SHP77 treated with DMSO at 0.1 percent for 48 hours (cell line): ENCODE results near the gene HLA-DPA1.

Experiments
- DNase-seq: peaks from one replicate; lab custom pipeline; 2025; lab: John Stamatoyannopoulos, UW

Gene HLA-DPA1

DNA sequence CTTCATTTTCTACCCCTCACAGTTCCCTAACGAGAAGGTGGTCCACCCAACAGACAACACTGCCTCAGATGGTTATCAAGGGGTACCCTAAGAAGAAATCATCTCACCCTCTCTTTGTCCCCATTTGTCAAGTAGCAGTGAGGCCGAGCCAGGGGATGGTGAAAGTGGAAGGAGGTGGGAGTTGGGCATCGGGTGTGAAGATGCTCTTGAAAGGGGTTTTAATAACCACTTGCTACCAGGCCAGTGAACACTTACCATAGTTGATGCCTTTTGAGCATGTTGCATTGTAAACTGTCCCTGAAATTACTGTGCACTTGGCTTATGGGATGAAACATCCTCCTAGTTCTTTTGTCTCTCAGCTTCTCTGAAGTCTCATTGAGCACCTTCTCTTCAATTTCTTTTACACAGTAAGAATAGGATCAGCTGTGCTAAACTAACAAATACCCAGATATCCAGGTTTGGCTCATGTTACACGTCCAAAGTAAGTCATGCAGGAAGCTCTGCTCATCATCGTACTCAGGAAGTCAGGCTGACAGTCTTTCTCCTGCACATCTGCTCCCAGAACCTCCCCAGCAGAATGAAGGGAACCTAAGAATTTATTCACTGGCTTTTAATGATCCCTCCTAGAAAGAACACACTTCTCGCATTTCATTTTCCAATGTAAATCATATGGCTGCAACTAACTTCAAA is 15.6 kb upstream of the HLA-DPA1 start:
- no peak for DNase-seq

DNA sequence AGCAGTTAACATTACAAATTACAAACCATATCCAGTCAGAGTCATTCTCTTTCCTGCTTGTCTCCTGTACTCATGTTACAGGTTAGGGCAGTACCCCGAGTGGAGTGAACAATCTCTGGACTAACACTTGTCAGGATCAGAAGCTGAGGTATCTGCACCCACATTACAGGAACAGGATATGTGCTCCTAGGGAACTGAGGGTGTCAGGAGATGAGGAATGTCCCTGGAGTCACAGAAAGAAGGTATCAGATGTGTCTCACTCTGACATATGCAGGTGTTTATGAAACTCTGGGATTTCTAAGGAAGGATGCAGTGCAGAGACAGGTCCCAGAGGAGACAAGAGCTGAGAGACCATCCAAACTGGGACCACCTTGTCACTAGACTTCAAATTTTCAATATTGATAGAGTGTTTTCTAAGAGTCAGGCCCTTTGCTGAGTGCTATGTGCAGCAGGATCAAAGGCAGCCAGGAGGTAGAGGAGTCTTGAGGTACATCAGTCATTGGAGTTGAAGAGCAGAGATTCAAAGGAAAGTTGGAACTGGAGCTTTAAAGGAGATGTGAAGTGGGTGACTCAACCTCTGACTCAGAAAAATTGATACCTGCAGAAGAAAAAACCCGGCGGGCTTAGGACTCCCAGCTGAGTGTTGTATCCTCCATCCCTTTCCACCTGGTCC is 14.9 kb upstream of the HLA-DPA1 start:
- DNase-seq: no peak

DNA sequence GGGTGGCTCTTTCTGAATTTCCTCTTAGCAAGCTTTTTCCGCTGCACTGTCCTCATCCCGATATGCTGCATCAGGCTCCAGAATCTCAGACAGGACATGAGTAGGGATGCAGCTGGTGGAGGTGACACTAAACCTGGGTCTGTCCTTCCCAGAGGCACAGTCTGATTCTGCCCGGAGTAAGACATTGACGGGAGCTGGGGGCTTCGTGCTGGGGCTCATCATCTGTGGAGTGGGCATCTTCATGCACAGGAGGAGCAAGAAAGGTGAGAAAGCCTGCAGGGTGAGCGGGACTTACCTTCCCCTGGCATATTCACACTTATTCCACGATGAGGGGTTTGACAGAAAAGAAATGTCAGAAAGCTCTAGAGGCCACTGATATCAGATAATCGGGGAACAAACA is 12.2 kb upstream of the HLA-DPA1 start:
- no peak for DNase-seq

DNA sequence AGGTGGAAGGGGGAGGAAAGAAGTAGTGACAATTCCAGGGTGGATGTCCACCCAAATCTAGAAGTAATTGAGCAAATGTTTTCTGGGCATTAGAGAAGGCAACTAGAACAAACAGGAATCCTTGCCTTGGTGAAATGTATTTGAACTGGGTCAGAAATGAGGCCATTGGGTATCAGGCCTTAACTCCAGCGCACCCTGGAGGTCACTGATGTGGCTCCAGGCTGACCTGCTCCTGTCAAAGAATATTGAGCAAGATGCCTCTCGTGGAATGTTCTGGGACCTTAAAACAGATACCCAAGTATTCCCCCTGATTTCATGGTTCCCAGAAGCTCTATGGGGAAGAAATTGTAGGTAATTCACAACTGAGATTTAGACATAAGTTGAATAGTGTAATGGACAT is 9.3 kb upstream of the HLA-DPA1 start:
- DNase-seq: no peak

DNA sequence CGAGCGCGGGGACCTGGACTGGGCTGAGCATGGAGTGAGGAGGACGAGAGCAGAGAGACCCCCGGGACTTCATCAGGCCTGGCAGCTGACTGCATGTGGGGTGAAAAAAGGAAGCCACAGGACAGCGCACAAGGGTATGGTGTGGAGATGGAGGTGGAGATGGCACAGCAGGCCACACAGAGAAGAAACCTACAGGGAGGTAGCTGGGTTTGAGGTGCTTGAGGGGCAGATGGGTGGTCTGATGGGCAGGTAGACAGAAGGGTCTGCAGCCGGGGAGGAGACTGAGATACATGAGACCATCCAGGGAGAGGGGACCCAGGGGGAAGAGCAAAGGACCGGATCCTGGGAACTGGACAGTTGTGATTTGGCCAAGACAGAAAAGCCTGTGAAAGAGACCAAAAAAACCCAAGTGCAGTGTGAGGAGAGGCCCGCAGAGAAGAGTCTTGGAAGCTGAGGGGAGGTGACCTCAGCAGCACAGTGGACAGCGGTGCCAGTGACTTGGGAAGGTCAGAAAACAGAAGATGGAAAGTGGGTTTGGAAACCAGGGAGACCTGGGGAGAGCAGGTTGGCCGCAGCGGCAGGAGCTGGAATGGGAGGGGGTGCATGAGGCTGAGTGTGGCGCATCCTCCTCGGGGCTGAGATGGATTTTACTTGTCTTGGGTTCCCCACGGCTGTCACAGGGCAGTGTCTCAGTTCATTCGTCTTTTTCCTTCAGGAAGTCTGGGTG is 7.8 kb upstream of the HLA-DPA1 start:
- no peak for DNase-seq

DNA sequence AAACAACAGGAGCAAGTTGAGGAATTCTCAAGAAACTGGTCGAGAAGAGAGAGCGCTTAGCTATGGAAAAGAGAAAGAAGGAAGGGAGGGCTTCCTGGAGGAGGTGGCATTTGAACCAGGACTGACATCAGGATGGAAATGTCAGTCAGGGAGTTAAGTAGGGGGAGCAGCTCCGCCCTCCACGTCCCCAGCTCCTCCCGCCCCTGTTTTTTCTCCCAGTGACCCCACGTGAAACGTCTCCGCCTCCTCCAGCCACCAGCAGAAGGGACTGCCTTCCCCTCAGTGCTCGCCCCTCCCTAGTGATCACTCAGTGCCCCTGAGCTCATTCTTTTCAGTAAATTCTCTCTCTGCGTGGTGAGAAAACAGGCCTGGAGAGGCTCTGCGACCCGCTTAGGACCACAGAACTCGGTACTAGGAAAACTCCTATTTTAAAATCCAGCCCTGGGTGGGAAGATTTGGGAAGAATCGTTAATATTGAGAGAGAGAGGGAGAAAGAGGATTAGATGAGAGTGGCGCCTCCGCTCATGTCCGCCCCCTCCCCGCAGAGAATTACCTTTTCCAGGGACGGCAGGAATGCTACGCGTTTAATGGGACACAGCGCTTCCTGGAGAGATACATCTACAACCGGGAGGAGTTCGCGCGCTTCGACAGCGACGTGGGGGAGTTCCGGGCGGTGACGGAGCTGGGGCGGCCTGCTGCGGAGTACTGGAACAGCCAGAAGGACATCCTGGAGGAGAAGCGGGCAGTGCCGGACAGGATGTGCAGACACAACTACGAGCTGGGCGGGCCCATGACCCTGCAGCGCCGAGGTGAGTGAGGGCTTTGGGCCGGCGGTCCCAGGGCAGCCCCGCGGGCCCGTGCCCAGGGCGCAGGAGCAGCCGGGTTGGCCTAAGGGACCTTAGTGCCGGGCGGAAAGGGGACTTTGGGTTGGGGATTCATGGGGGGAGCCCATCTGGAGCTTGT is 7.0 kb upstream of the HLA-DPA1 start:
- no peak for DNase-seq

DNA sequence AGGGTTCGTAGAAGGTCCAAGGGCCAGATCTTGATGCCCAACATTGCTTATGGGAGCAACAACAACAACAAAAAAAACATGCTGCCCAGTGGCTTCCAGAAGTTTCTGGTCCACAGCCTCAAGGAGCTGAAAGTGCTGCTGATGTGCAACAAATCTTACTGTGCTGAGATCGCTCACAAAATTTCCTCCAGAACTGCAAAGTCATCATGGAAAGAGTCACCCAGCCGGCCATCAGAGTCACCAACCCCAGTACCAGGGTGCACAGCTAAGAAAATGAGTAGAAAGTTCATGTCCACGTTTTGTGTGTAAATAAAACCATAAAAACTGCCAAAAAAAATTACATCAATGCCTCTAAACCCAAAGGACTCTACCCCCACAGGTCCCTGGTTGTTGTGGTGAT is 6.1 kb upstream of the HLA-DPA1 start:
- no peak for DNase-seq

DNA sequence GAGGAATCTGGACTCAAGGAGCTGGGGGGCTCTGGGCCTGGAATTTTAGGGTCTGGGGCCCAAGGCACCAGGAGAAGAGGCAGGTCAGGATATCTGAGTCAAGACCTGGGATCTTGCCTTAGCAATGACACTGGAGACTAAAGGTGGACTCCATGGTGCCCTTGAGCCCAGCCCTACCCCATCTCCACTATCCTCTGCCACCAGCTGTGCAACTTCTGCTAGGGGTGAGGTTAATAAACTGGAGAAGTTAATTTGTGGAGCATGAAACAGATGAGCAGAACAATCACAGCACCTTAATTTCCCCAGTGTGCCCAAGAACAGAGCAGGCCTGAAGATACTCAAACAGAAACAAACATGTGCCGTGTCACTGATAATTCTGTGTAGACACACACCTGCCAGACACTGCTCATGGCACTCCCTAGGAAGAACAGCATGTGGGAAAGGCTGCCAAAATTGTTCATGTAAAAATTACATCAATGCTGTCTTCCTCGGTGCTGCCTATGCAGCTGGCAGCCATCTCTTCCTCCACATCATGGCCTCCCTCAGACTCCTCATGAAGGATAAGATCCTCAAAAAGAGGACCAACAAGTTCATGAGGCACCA is 5.6 kb upstream of the HLA-DPA1 start:
- no peak for DNase-seq

DNA sequence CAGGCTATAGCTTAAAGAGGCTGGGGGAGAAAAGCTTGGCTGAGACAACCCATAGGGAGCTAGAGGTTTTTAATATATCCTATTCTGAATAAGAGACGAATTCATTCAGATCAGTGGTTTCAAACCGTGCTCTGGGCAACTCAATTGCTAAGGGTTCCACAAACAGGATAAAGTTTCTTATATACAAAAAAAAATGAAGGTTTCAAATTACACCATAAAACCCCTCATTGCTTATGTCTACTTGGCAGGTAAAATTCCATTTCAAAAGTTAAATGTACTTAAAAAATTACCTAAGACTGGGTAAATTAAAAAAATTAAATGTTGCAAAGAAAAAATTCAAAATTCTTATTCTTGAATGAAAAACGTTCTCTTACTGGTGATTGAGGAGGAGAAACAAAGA is 5.0 kb upstream of the HLA-DPA1 start:
- no peak for DNase-seq

DNA sequence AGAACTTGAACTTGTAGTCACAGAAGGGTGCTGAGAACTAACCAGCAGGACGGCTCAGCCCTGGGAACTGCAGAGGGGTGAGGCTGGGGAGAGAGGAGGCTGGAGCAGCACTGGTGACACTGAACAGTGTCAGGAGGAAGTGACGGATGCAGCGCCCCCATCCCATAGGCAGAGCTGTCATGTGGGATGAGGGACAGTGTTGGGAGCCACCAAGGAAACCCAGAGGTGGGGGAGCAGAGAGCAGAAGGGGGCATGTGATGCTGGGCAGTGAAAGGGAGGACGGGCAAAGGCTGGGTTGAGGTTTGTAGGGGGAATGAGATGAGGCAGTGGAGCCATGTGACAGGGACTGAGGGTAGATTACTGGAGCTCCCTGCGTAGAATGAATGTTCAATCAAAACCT is 4.5 kb upstream of the HLA-DPA1 start:
- DNase-seq: no peak

DNA sequence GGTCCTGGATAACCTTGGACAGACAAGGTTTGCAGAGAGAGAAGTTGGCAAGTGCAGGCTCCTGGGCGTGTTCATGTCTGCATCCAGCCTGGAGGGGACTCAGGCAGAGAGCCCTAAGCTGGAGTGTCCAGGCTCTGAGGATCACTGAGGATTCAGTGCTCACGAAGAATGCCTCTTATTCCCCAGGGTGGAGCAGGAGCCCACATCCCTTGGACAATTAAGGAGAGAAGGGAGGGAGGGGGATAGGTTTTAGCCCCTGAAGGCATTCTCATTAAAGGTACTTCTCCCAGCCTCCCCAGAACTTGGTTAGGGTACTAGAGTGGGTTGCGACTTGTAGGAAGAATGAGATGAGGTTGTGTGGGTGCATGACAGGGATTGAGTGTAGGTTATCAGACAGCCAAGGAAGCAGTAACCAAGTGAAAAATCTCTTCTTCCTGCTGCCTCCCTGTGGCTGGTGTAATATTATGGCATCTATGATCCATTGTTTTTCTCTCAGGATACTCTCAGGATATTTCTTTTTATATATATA is 3.0 kb upstream of the HLA-DPA1 start:
- DNase-seq: no peak

DNA sequence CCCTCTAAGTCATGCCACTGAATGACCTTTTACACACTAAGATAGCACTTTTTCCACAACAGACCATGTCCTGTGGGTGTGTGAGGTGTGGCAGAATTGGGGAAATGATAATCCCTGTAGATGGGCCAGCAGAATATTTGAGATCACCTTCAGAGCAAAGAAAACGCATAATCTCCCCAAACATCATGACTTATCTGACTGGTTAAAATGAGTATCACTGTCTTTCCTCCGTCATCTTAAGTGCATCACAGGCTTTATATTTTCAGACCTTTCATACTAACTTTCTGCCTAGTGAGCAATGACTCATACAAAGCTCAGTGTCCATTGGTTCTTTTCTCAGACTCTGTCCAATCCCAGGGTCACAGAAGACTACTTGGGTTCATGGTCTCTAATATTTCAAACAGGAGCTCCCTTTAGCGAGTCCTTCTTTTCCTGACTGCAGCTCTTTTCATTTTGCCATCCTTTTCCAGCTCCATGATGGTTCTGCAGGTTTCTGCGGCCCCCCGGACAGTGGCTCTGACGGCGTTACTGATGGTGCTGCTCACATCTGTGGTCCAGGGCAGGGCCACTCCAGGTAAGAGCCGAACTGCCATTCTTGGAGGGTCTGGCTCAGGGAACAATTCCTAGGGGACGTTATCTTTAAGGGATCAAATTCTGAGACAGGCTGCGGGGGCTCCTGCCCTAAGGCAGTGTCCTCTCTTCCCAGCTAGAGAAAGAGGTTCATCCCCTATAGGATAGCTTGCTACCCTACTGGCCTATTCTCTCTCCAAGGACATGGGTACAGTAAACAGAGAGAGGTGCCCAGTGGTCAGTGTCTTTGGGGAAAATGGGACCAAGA is 2.3 kb upstream of the HLA-DPA1 start, which contains the start of gene HLA-DPB1:
Gene HLA-DPB1, plus strand, starts transcription at position 423 of the 838 bp plus-strand sequence. Its CDS starts 52 bp downstream, at position 475.
- DNase-seq: no peak

DNA sequence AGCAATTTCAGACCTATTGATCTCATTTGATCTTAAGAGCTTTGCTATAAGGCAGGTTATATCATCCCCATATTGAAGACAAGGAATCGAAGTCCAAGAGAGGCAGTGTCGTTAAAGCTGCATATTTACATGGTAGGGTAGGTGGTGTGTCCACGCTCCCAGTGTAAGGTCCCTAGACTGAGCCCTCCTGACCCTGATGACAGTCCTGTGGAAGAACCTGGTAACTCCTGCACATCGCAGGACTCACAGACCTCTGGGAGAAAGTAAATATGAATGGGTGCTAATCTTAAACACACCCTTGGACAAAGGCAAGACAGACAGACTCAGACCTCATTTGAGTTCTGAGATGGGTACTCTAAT is 1.7 kb upstream of the HLA-DPA1 start:
- DNase-seq: no peak

DNA sequence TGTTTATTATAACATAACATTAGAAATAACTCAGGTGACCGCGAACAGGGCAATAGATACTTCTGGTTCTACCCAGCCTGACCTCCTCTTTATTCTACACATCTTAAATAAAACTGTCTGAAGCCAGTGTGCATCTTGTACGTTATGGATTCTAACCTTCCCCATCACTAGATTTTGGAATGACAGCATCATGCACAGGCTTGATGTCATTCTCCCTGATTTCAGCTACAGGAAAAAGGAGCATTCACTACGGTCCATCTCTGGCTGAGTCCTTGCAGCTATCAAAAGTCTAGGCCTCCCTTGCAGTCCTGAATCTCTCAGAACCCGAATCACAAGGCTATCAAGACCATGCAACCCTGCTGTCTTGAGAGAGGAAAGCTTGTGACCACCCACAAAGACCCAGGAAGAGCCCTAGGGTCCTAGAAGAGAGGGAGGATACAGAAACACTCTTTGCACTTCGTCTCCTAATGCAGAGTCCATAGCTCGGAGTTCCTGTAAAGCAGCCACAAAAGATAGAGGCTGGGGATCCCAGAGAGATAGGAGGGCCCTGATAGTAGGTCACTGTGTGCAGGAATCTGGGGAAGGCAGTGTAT is 845 bp downstream of the HLA-DPA1 start:
- no peak for DNase-seq

DNA sequence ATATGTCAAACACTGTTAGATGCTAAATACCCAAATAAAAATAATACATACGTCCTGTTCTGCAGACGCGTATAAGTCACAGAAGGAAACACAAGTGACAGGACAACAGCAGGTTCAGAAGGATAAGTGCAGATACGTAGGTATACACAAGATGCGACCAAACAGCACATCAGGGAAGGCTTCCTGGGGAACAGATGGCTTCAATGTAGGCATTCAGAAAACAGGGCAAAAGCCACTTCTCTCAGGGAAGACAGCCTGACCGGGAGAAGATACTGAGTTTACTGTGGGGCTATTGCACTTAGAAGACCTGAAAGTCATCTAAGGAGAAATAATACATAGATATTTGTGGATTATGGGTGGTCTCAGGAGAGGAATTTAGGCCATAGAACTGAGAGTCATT is 1.9 kb downstream of the HLA-DPA1 start:
- DNase-seq: no peak

DNA sequence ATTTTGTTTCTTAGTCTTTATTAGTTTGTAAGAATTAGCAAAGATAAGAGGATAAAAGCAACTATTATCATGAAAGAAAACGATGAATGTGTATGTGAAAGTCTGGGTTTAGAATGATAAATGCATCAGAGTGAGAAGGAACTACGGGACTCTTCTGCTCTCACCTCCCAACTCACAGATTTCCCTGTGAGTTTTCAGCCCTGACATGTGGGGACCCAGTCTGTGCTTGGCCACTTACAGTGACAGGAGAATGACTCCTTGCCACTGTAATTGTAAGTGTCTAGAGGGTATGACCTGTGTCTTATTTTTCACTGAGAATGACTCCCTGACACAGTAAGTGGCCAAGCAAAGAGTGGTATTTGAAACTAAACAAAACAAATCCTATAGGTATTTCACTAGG is 2.5 kb downstream of the HLA-DPA1 start:
- no peak for DNase-seq

DNA sequence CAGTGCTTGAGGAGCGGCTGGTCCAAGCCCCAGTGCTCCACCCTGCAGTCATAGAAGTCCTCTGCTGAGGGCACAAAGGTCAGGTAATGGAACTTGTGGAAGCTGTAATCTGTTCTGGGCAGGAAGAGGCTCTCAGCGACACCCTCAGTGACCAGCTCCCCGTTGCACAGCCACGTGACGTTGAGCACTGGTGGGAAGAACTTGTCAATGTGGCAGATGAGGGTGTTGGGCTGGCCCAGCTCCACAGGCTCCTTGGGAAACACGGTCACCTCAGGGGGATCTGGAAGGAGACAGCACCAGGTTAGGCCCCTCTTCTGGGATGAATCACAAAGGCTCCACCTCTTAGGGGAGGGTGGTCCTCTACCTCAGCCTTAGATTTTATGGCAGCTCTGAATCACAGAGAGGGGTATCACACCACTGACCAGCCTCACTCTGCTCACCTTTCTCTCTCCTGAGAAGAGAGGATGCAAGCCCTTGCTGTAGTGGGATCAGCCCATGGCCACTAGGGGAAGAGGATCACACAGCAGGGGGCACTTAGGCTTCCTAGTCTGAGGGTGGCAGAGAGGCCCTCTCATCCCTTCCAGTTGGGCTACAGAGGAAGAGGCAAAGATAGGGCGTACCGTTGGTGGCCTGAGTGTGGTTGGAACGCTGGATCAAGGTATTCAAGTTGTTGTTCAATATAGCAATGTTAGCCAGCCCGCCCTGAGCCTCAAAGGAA is 4.3 kb downstream of the HLA-DPA1 start:
- no peak for DNase-seq

DNA sequence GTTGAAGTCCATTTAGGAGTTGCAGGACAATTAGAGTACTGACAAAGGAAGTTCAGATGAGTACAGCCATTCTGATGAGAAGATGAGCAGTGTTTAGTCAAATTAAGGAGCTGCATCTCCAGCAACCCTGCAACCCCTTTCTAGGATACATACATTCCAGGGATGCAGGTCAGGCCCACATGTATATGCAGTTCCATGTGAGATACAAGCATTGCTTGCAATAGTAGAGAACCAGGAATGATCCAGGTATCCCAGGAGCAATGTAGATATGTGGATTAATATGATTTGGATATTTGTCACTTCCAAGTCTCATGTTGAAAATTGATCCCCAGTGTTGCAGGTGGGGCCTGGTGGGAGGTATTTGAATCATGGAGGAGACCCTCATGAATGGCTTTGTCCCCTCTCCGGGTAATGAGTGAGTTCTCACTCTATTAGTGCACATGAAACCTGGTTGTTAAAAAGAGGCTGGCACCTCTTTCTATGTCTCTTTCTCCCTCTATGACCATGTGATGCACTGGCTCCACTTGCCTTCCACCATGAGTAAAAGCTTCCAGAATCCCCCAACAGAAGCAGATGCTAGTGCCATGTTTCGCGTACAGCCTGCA is 6.4 kb downstream of the HLA-DPA1 start:
- no peak for DNase-seq

DNA sequence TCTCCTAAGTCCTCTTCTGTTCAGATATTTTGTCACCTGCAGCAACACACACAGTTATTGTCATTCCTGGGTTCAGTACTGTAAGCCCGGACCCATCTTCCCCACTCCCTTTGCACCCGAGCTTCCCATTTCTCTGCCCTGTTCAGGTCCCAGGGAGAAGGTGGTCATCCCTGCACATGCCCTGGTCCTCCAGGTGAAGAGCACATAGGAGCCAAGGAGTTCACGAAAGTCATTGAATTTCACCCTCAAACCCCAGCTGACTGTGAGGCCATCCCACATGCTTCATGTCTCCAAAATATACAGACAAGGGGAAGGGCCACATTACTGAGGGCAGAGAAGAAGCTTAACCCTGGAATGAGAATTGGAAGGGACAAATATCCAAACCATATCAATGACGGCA is 8.1 kb downstream of the HLA-DPA1 start:
- DNase-seq: no peak
